H9 (cell line): Measurements from ENCODE around the gene CD164L2. TPM values are rescaled to one million over a fixed set of nuclear protein-coding genes. Genes with fewer than 3 reads are reported as not detected.

Source experiments
- DNase-seq: peaks from one replicate; pipeline ENCODE4 v3.0.0-alpha.2; 2017
- H2AFZ ChIP-seq: one replicate; pipeline ENCODE4 v1.6.1; 2013; ENCODE audit warnings: mild to moderate bottlenecking, low read length, control low read depth, moderate library complexity
- H2AK5ac ChIP-seq: 2 replicates; pipeline ENCODE4 v1.6.1; 2013; ENCODE audit warnings: low read length, control low read depth, mixed read lengths; ENCODE audit not compliant: insufficient read length
- H2BK120ac ChIP-seq: one replicate; pipeline ENCODE4 v1.6.1; 2013; ENCODE audit warnings: low read depth, mild to moderate bottlenecking, low read length, control low read depth, inconsistent platforms; ENCODE audit not compliant: poor library complexity, severe bottlenecking
- H2BK12ac ChIP-seq: 2 replicates; pipeline ENCODE4 v1.6.1; 2013; ENCODE audit warnings: low read length, control low read depth, mixed read lengths, low read depth; ENCODE audit not compliant: insufficient read length
- H2BK15ac ChIP-seq: 2 replicates; pipeline ENCODE4 v1.6.1; 2013; ENCODE audit warnings: low read depth, low read length, control low read depth
- H2BK20ac ChIP-seq: one replicate; pipeline ENCODE4 v1.6.1; 2013; ENCODE audit warnings: low read depth, mild to moderate bottlenecking, low read length, control low read depth, inconsistent platforms; ENCODE audit not compliant: poor library complexity, severe bottlenecking
- H2BK5ac ChIP-seq: 2 replicates; pipeline ENCODE4 v1.6.1; 2013; ENCODE audit warnings: low read length, control low read depth, mixed read lengths; ENCODE audit not compliant: insufficient read length
- H3K14ac ChIP-seq: 2 replicates; pipeline ENCODE4 v1.6.1; 2013; ENCODE audit warnings: low read length, control low read depth; ENCODE audit not compliant: insufficient read depth
- H3K18ac ChIP-seq: 2 replicates; pipeline ENCODE4 v1.6.1; 2013; ENCODE audit warnings: low read depth, mild to moderate bottlenecking, mixed read lengths, low read length, control low read depth; ENCODE audit not compliant: insufficient read length
- H3K23ac ChIP-seq: 2 replicates; pipeline ENCODE4 v1.6.1; 2013; ENCODE audit warnings: low read length, control low read depth, mixed read lengths, low read depth; ENCODE audit not compliant: insufficient read length
- H3K23me2 ChIP-seq: 2 replicates; pipeline ENCODE4 v1.6.1; 2013; ENCODE audit warnings: low read depth, mild to moderate bottlenecking, mixed read lengths, low read length, control low read depth; ENCODE audit not compliant: insufficient read length, poor library complexity, severe bottlenecking
- H3K27ac ChIP-seq: 2 replicates; pipeline ENCODE4 v1.5.1; 2013; ENCODE audit warnings: low read length, control low read depth, mixed read lengths, low read depth; ENCODE audit not compliant: insufficient read length
- H3K27me3 ChIP-seq: 2 replicates; pipeline ENCODE4 v1.6.1; 2013; ENCODE audit warnings: low read length, control low read depth, inconsistent platforms; ENCODE audit not compliant: insufficient read depth
- H3K4ac ChIP-seq: 2 replicates; pipeline ENCODE4 v1.6.1; 2013; ENCODE audit warnings: low read depth, mild to moderate bottlenecking, control low read depth, inconsistent platforms, low read length, moderate library complexity
- H3K4me1 ChIP-seq: 2 replicates; pipeline ENCODE4 v1.6.1; 2013; ENCODE audit warnings: low read length, control low read depth, inconsistent platforms; ENCODE audit not compliant: insufficient read depth
- H3K4me2 ChIP-seq: 2 replicates; pipeline ENCODE4 v1.6.1; 2013; ENCODE audit warnings: low read length, control low read depth, mixed read lengths; ENCODE audit not compliant: insufficient read length, insufficient read depth
- H3K56ac ChIP-seq: 2 replicates; pipeline ENCODE4 v1.6.1; 2013; ENCODE audit warnings: low read depth, mild to moderate bottlenecking, mixed read lengths, low read length, control low read depth; ENCODE audit not compliant: insufficient read length
- H3K79me1 ChIP-seq: 2 replicates; pipeline ENCODE4 v1.6.1; 2013; ENCODE audit warnings: low read depth, mild to moderate bottlenecking, moderate library complexity, low read length, control low read depth, inconsistent platforms; ENCODE audit not compliant: insufficient read depth, poor library complexity, severe bottlenecking
- H3K79me2 ChIP-seq: 2 replicates; pipeline ENCODE4 v1.6.1; 2013; ENCODE audit warnings: low read length, control low read depth, inconsistent platforms; ENCODE audit not compliant: insufficient read depth
- H3K9ac ChIP-seq: 2 replicates; pipeline ENCODE4 v1.6.1; 2013; ENCODE audit warnings: low read length, control low read depth, mixed read lengths; ENCODE audit not compliant: insufficient read length; ENCODE audit errors: extremely low read depth
- H3K9me3 ChIP-seq: one replicate; pipeline ENCODE4 v1.6.1; 2013; ENCODE audit warnings: low read depth, low read length, inconsistent platforms; ENCODE audit not compliant: control insufficient read depth
- H3T11ph ChIP-seq: one replicate; pipeline ENCODE4 v1.6.1; 2013; ENCODE audit warnings: mild to moderate bottlenecking, low read length, control low read depth, inconsistent platforms
- H4K20me1 ChIP-seq: one replicate; pipeline ENCODE4 v1.6.1; 2013; ENCODE audit not compliant: control insufficient read depth, insufficient read length, insufficient read depth
- H4K5ac ChIP-seq: 2 replicates; pipeline ENCODE4 v1.6.1; 2013; ENCODE audit warnings: low read depth, mild to moderate bottlenecking, mixed read lengths, low read length, control low read depth; ENCODE audit not compliant: insufficient read length
- H4K8ac ChIP-seq: replicated peaks from 2 replicates; pipeline ENCODE4 v1.6.1; 2013; ENCODE audit warnings: low read length, control low read depth, mixed read lengths, low read depth; ENCODE audit not compliant: insufficient read length
- H4K91ac ChIP-seq: 2 replicates; pipeline ENCODE4 v1.6.1; 2013; ENCODE audit warnings: low read depth, mild to moderate bottlenecking, moderate library complexity, mixed read lengths, low read length, control low read depth; ENCODE audit not compliant: insufficient read length
- H3K27ac Mint-ChIP-seq, 3 experiments: 2 replicates in 2 of 3; 3 replicates in 1 of 3; pipeline ENCODE4 v1.8.0; 2020 to 2021; ENCODE audit warnings: mixed read lengths in 3 of 3, mild to moderate bottlenecking in 1 of 3, moderate library complexity in 1 of 3
- H3K27me3 Mint-ChIP-seq: 2 replicates; pipeline ENCODE4 v1.8.0; 2021; ENCODE audit warnings: low read depth, mild to moderate bottlenecking, moderate library complexity, mixed read lengths
- H3K36me3 Mint-ChIP-seq, 3 experiments: 2 replicates in 2 of 3; 3 replicates in 1 of 3; pipeline ENCODE4 v1.8.0; 2020 to 2021; ENCODE audit warnings: low read depth in 3 of 3, mixed read lengths in 3 of 3; ENCODE audit not compliant: insufficient read depth in 1 of 3
- H3K4me1 Mint-ChIP-seq, 2 experiments: 2 replicates each; pipeline ENCODE4 v1.8.0; 2020; ENCODE audit warnings: mixed read lengths in 2 of 2
- H3K4me3 Mint-ChIP-seq, 2 experiments: 2 replicates in 1 of 2; 3 replicates in 1 of 2; pipeline ENCODE4 v1.8.0; 2020 to 2021; ENCODE audit warnings: mild to moderate bottlenecking in 2 of 2, mixed read lengths in 2 of 2, moderate library complexity in 1 of 2
- H3K9me3 Mint-ChIP-seq, 2 experiments: 2 replicates in 1 of 2; 3 replicates in 1 of 2; pipeline ENCODE4 v1.8.0; 2020; ENCODE audit warnings: mild to moderate bottlenecking in 2 of 2, mixed read lengths in 2 of 2, moderate library complexity in 1 of 2
- WGBS: extraction: QIAGEN DNeasy Blood & Tissue Kit; methylation state at CpG from one replicate; pipeline ENCODE4 v1.1.7; 2013; ENCODE audit warnings: missing lambda C conversion rate, low lambda C conversion rate, mixed read lengths; ENCODE audit not compliant: insufficient read length; ENCODE audit errors: extremely low coverage; 5-methylcytosine and 5-hydroxymethylcytosine counted together
- total RNA-seq: library from RNA; stranded (reverse); gene quantifications from 2 replicates; pipeline ENCODE4 v1.2.1, GENCODE V29; 2021
- TF ChIP-seq, protein P1 (sequence below): fragments of 200-600 bp; sonication (generic); conservative IDR thresholded peaks from 3 replicates; pipeline ENCODE4 v1.8.0; 2021; ENCODE audit warnings: antibody characterized with exemption, mild to moderate bottlenecking

The CD164L2 gene
- total RNA-seq, 1 experiment from 2014 or later = 1.2 TPM

- no peaks in the 10 kb centered on the region for H3K79me1 ChIP-seq
- no peak overlapping the region for H3T11ph ChIP-seq
- peak overlapping the region; percentile 56 for H3K18ac ChIP-seq
- no peak overlapping the region for H2BK120ac ChIP-seq
- H4K20me1 ChIP-seq = no peaks in the 10 kb centered on the region
- no peak overlapping the region for H3K4me2 ChIP-seq
- no peak overlapping the region for H2BK12ac ChIP-seq
- H2BK5ac ChIP-seq = no peak overlapping the region
- H2BK15ac ChIP-seq = no peak overlapping the region
- H3K79me2 ChIP-seq = no peaks in the 10 kb centered on the region
- H3K4ac ChIP-seq = no peak overlapping the region
- H3K23ac ChIP-seq = no peak overlapping the region
- H3K27me3 ChIP-seq = no peaks in the 10 kb centered on the region
- no peak overlapping the region for H4K8ac ChIP-seq
- H2AK5ac ChIP-seq = no peak overlapping the region
- H3K4me3 Mint-ChIP-seq = no peak overlapping the region
- H3K4me1 ChIP-seq = no peaks in the 10 kb centered on the region; the same call in 1 of the 2 replicates
- TF ChIP-seq, protein P1, sequence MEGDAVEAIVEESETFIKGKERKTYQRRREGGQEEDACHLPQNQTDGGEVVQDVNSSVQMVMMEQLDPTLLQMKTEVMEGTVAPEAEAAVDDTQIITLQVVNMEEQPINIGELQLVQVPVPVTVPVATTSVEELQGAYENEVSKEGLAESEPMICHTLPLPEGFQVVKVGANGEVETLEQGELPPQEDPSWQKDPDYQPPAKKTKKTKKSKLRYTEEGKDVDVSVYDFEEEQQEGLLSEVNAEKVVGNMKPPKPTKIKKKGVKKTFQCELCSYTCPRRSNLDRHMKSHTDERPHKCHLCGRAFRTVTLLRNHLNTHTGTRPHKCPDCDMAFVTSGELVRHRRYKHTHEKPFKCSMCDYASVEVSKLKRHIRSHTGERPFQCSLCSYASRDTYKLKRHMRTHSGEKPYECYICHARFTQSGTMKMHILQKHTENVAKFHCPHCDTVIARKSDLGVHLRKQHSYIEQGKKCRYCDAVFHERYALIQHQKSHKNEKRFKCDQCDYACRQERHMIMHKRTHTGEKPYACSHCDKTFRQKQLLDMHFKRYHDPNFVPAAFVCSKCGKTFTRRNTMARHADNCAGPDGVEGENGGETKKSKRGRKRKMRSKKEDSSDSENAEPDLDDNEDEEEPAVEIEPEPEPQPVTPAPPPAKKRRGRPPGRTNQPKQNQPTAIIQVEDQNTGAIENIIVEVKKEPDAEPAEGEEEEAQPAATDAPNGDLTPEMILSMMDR = no peak
- peaks cover 0 to 3% (median 3%) of the 10 kb centered on the region in 3 experiments; a peak in 2 of 7 replicates for H3K36me3 Mint-ChIP-seq
- no peaks in the 10 kb centered on the region for H3K9me3 Mint-ChIP-seq
- H3K4me1 Mint-ChIP-seq = peaks cover 42 to 62% of the 10 kb centered on the region in 2 experiments
- H4K91ac ChIP-seq = no peak overlapping the region
- no peaks in the 10 kb centered on the region; the same call in 1 of the 2 replicates for H3K27me3 Mint-ChIP-seq
- no peak overlapping the region for H2BK20ac ChIP-seq
- no peak overlapping the region for H4K5ac ChIP-seq
- no peak overlapping the region for H3K14ac ChIP-seq
- no peaks in the 10 kb centered on the region for H3K9me3 ChIP-seq
- no peak overlapping the region for H2AFZ ChIP-seq
- WGBS = no CpG with 5 or more reads among the region's 19 CpGs
- H3K27ac Mint-ChIP-seq = peak overlapping the region in 1 of 3 experiments; percentile 1; a peak in 2 of 7 replicates
- H3K56ac ChIP-seq = no peak overlapping the region
- H3K9ac ChIP-seq = no peak overlapping the region
- H3K23me2 ChIP-seq = no peaks in the 10 kb centered on the region
- DNase-seq = no peak
- H3K27ac ChIP-seq = no peak overlapping the region
These were observed 16.3 kb upstream of the CD164L2 start for GRCh38 chr1:27399251-27400025.
